IMR-90 (cell line): ENCODE measurements around the gene NANOGP8. TPM values are rescaled to one million over a fixed set of nuclear protein-coding genes. Genes with fewer than 3 reads are reported as not detected.

Experiments used
- ATAC-seq: fragments of 200-7000 bp; cut with Tn5 transposase; 2 replicates; pipeline ENCODE4 v1.9.1; 2020; ENCODE audit warnings: low read depth, mild to moderate bottlenecking, moderate library complexity
- BruUV-seq: library from RNA; stranded (reverse); fragments of 400-500 nt; replicated peaks from 2 replicates; lab custom pipeline; 2021; lab: Mats Ljungman, UMichigan
- CTCF ChIA-PET: fragments of 300-600 bp; formaldehyde crosslinking; extraction: SDS; loops from one replicate; lab custom pipeline; 2021; ENCODE audit warnings: antibody characterized with exemption; lab: Yijun Ruan, JAX
- POLR2A ChIA-PET: fragments of 300-600 bp; sonication (Branson Sonifier 250); formaldehyde crosslinking; loops from one replicate; lab custom pipeline; 2022; ENCODE audit warnings: antibody characterized with exemption; ENCODE audit not compliant: unreplicated experiment; lab: Charles Lee
- DNase-seq: peaks from one replicate; pipeline ENCODE4 v3.0.0; 2013
- H2AFZ ChIP-seq: replicated peaks from 2 replicates; pipeline ENCODE3; 2013; ENCODE audit warnings: low read length, mild to moderate bottlenecking; ENCODE audit not compliant: poor library complexity
- H2AK5ac ChIP-seq: 2 replicates; pipeline ENCODE4 v1.6.1; 2013; ENCODE audit warnings: low read depth, low read length, inconsistent platforms
- H2AK9ac ChIP-seq: replicated peaks from 2 replicates; pipeline ENCODE3; 2013; ENCODE audit warnings: mild to moderate bottlenecking, low read depth, low read length, moderate library complexity; ENCODE audit not compliant: poor library complexity
- H2BK120ac ChIP-seq: 2 replicates; pipeline ENCODE4 v1.6.1; 2013; ENCODE audit warnings: low read depth, low read length, inconsistent platforms
- H2BK15ac ChIP-seq: 3 replicates; pipeline ENCODE4 v1.6.1; 2013; ENCODE audit warnings: low read depth, low read length, inconsistent platforms
- H2BK20ac ChIP-seq: 2 replicates; pipeline ENCODE4 v1.6.1; 2013; ENCODE audit warnings: low read depth, mild to moderate bottlenecking, inconsistent platforms, low read length, moderate library complexity
- H2BK5ac ChIP-seq: 2 replicates; pipeline ENCODE4 v1.6.1; 2013; ENCODE audit warnings: mild to moderate bottlenecking, low read depth, low read length, inconsistent platforms; ENCODE audit not compliant: poor library complexity, severe bottlenecking
- H3K14ac ChIP-seq: replicated peaks from 2 replicates; pipeline ENCODE4 v1.6.1; 2013; ENCODE audit warnings: low read depth, low read length, inconsistent platforms
- H3K18ac ChIP-seq: 2 replicates; pipeline ENCODE4 v1.6.1; 2013; ENCODE audit warnings: low read depth, low read length, control low read depth
- H3K23ac ChIP-seq: 2 replicates; pipeline ENCODE4 v1.6.1; 2013; ENCODE audit warnings: low read depth, low read length, inconsistent platforms
- H3K27ac ChIP-seq: 2 replicates; pipeline ENCODE4 v1.5.1; 2013; ENCODE audit warnings: mild to moderate bottlenecking, control low read depth, low read length; ENCODE audit not compliant: insufficient read depth
- H3K27me3 ChIP-seq: 2 replicates; pipeline ENCODE4 v1.6.1; 2013; ENCODE audit warnings: low read length; ENCODE audit not compliant: control insufficient read depth, insufficient read depth
- H3K36me3 ChIP-seq: 2 replicates; pipeline ENCODE4 v1.6.1; 2013; ENCODE audit warnings: low read length, mixed read lengths; ENCODE audit not compliant: control insufficient read depth, insufficient read depth
- H3K4ac ChIP-seq: 2 replicates; pipeline ENCODE4 v1.6.1; 2013; ENCODE audit warnings: low read depth, low read length, inconsistent platforms
- H3K4me1 ChIP-seq: 2 replicates; pipeline ENCODE4 v1.6.1; 2013; ENCODE audit warnings: low read length, mixed read lengths; ENCODE audit not compliant: control insufficient read depth, insufficient read depth
- H3K4me2 ChIP-seq: 2 replicates; pipeline ENCODE4 v1.6.1; 2013; ENCODE audit warnings: low read depth, mild to moderate bottlenecking, control low read depth, low read length, moderate library complexity
- H3K4me3 ChIP-seq: 2 replicates; pipeline ENCODE4 v1.5.1; 2013; ENCODE audit warnings: low read depth, mild to moderate bottlenecking, control low read depth, low read length, moderate library complexity; ENCODE audit not compliant: insufficient read depth
- H3K56ac ChIP-seq: 2 replicates; pipeline ENCODE4 v1.6.1; 2013; ENCODE audit warnings: low read length, inconsistent platforms; ENCODE audit not compliant: insufficient read depth; ENCODE audit errors: extremely low read depth
- H3K79me1 ChIP-seq, 2 experiments: 2 replicates each; pipeline ENCODE4 v1.6.1; 2013; ENCODE audit warnings: low read length in 2 of 2, inconsistent platforms in 1 of 2, low read depth in 1 of 2
- H3K9ac ChIP-seq: 2 replicates; pipeline ENCODE4 v1.6.1; 2013; ENCODE audit warnings: low read depth, low read length, control low read depth
- H3K9me1 ChIP-seq: 2 replicates; pipeline ENCODE4 v1.6.1; 2013; ENCODE audit warnings: low read length, inconsistent platforms; ENCODE audit not compliant: insufficient read depth
- H3K9me3 ChIP-seq: 2 replicates; pipeline ENCODE4 v1.6.1; 2013; ENCODE audit warnings: low read length; ENCODE audit not compliant: control insufficient read depth, insufficient read depth
- H4K20me1 ChIP-seq: 2 replicates; pipeline ENCODE4 v1.6.1; 2013; ENCODE audit warnings: low read length, inconsistent platforms; ENCODE audit not compliant: insufficient read depth
- H4K5ac ChIP-seq: 2 replicates; pipeline ENCODE4 v1.6.1; 2013; ENCODE audit warnings: mild to moderate bottlenecking, low read depth, low read length, control low read depth
- H4K8ac ChIP-seq, 2 experiments: 2 replicates each; pipeline ENCODE4 v1.6.1; 2013; ENCODE audit warnings: low read depth in 2 of 2, low read length in 2 of 2, control low read depth in 1 of 2, inconsistent platforms in 1 of 2
- H4K91ac ChIP-seq: 2 replicates; pipeline ENCODE4 v1.6.1; 2013; ENCODE audit warnings: low read depth, low read length, inconsistent platforms; ENCODE audit not compliant: insufficient read depth
- BHLHE40 ChIP-seq: fragments of 150-350 bp; IDR thresholded peaks from 2 replicates; pipeline ENCODE4 v1.6.1; 2016; ENCODE audit warnings: mild to moderate bottlenecking, low read depth, low read length
- CEBPB ChIP-seq: IDR thresholded peaks from 2 replicates; pipeline ENCODE4 v1.6.1; 2012; ENCODE audit warnings: low read depth, low read length, improper control_type of control experiment
- CHD1 ChIP-seq: IDR thresholded peaks from 2 replicates; pipeline ENCODE4 v1.6.1; 2012; ENCODE audit warnings: low read depth, low read length, improper control_type of control experiment
- ELK1 ChIP-seq: fragments of 150-350 bp; IDR thresholded peaks from 2 replicates; pipeline ENCODE4 v1.6.1; 2016; ENCODE audit warnings: low read depth, mild to moderate bottlenecking, low read length, moderate library complexity, borderline replicate concordance
- FOS ChIP-seq: fragments of 150-350 bp; IDR thresholded peaks from 2 replicates; pipeline ENCODE4 v1.6.1; 2016; ENCODE audit warnings: low read depth, low read length
- MAFK ChIP-seq: IDR thresholded peaks from 2 replicates; pipeline ENCODE4 v1.6.1; 2012; ENCODE audit warnings: low read depth, low read length, improper control_type of control experiment
- MAZ ChIP-seq: IDR thresholded peaks from 2 replicates; pipeline ENCODE4 v1.6.1; 2012; ENCODE audit warnings: low read depth, mild to moderate bottlenecking, low read length, improper control_type of control experiment, moderate library complexity, borderline replicate concordance
- NFE2L2 ChIP-seq: fragments of 150-350 bp; IDR thresholded peaks from 2 replicates; pipeline ENCODE4 v1.6.1; 2016; ENCODE audit warnings: low read depth, mild to moderate bottlenecking, low read length
- POLR2A ChIP-seq: IDR thresholded peaks from 2 replicates; pipeline ENCODE4 v1.6.1; 2012; ENCODE audit warnings: mild to moderate bottlenecking, low read depth, low read length
- RAD21 ChIP-seq: IDR thresholded peaks from 2 replicates; pipeline ENCODE4 v1.6.1; 2012; ENCODE audit warnings: low read length, improper control_type of control experiment
- RCOR1 ChIP-seq: IDR thresholded peaks from 2 replicates; pipeline ENCODE4 v1.6.1; 2012; ENCODE audit warnings: mild to moderate bottlenecking, low read length, improper control_type of control experiment; ENCODE audit not compliant: insufficient replicate concordance
- RFX5 ChIP-seq: IDR thresholded peaks from 2 replicates; pipeline ENCODE4 v1.8.0; 2012; ENCODE audit warnings: low read depth, mild to moderate bottlenecking, low read length, moderate library complexity
- SMC3 ChIP-seq: fragments of 150-350 bp; IDR thresholded peaks from 2 replicates; pipeline ENCODE4 v1.6.1; 2016; ENCODE audit warnings: low read depth, mild to moderate bottlenecking, antibody characterized with exemption, low read length, moderate library complexity
- USF2 ChIP-seq: fragments of 150-350 bp; IDR thresholded peaks from 2 replicates; pipeline ENCODE4 v1.6.1; 2017; ENCODE audit warnings: mild to moderate bottlenecking, antibody characterized with exemption, low read length, low read depth
- dilution Hi-C: fragments of 300-500 bp; cut with HindIII; formaldehyde crosslinking; loops from one replicate; pipeline ENCODE4 v1.14.3; 2018; ENCODE audit warnings: low sequenced_read_pairs; ENCODE audit not compliant: unreplicated experiment
- in situ Hi-C: fragments of 300-500 bp; cut with MboI; formaldehyde crosslinking; loops from 3 replicates; pipeline ENCODE4 v1.14.3; 2019; ENCODE audit warnings: low sequenced_read_pairs, inconsistent platforms, mixed read lengths
- intact Hi-C: fragments of 100-400 bp; cut with micrococcal nuclease; formaldehyde crosslinking; loops from 2 replicates; pipeline ENCODE4 v1.10.0; 2022
- polyA plus RNA-seq, 3 experiments: library from polyadenylated mRNA; depleted of rRNA; stranded (reverse); fragments of >200 nt; gene quantifications; 2 replicates each; pipeline ENCODE4 v1.2.3, GENCODE V29; 2012; ENCODE audit warnings: low replicate concordance in 1 of 3
- total RNA-seq: library from RNA; depleted of rRNA; stranded (reverse); fragments of >200 nt; gene quantifications from 2 replicates; pipeline ENCODE4 v1.2.3, GENCODE V29; 2012
- TF ChIP-seq, protein P1 (sequence below): conservative IDR thresholded peaks from 2 replicates; pipeline ENCODE4 v1.5.1; 2012; ENCODE audit warnings: mild to moderate bottlenecking, low read depth, low read length, improper control_type of control experiment

The NANOGP8 gene
- total and polyA plus RNA-seq, 2 of the 4 experiments (the other 2 are of a cell fraction), result not detected

DNA sequence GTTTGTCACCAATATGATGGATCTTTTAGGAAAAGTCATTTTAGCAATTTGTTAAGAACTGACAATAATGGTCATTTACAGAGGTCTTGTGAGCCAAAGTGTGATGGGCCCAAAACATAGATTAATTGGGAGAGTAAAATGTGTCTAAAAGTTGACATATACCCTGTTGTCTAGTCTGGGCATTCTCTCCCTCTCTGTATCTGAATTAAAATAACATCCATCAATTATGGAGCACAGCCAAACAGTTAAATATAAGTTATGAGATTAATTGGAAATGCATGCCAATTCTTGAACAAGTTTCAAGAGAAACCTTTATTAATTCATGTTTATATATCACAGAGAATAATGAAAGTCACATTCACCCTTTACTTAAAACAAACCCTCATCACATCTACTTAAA is 13.6 kb upstream of the NANOGP8 start:
- POLR2A ChIA-PET, result no interaction called here
- Histone ChIP-seq H4K8ac (no peak overlapping the region), H3K4me3 (no peak overlapping the region), H3K27me3 (no peaks in the 10 kb centered on the region), H3K9me1 (no peaks in the 10 kb centered on the region), H2BK15ac (no peak overlapping the region), H3K36me3 (no peaks in the 10 kb centered on the region), H2AFZ (no peak overlapping the region), H3K27ac (no peak overlapping the region), H2AK5ac (no peak overlapping the region), H2BK120ac (no peak overlapping the region), H3K9me3 (no peaks in the 10 kb centered on the region), H4K91ac (no peak overlapping the region), H3K9ac (no peak overlapping the region), H4K20me1 (no peaks in the 10 kb centered on the region), H2BK5ac (no peak overlapping the region), H3K18ac (no peak overlapping the region), H3K4ac (no peak overlapping the region), H3K23ac (no peak overlapping the region), H2AK9ac (no peak overlapping the region), H3K56ac (no peak overlapping the region), H3K4me1 (no peaks in the 10 kb centered on the region), H3K79me1 (no peaks in the 10 kb centered on the region), H4K5ac (no peak overlapping the region), H3K14ac (no peak overlapping the region), H3K4me2 (no peak overlapping the region), H2BK20ac (no peak overlapping the region)
- dilution Hi-C loops (no loop called here), intact Hi-C loops (loop anchor here (5.0 kb wide), 1 partner anchor 169 kb away; no protein-coding TSS in a partner anchor), in situ Hi-C loops (no loop called here)
- TF ChIP-seq MAFK (no peak), NFE2L2 (no peak), RAD21 (no peak), ELK1 (no peak), MAZ (no peak), FOS (no peak), POLR2A (no peak), CEBPB (no peak), RFX5 (no peak), SMC3 (no peak), USF2 (no peak), BHLHE40 (no peak), RCOR1 (no peak), CHD1 (no peak)
- TF ChIP-seq, protein P1, sequence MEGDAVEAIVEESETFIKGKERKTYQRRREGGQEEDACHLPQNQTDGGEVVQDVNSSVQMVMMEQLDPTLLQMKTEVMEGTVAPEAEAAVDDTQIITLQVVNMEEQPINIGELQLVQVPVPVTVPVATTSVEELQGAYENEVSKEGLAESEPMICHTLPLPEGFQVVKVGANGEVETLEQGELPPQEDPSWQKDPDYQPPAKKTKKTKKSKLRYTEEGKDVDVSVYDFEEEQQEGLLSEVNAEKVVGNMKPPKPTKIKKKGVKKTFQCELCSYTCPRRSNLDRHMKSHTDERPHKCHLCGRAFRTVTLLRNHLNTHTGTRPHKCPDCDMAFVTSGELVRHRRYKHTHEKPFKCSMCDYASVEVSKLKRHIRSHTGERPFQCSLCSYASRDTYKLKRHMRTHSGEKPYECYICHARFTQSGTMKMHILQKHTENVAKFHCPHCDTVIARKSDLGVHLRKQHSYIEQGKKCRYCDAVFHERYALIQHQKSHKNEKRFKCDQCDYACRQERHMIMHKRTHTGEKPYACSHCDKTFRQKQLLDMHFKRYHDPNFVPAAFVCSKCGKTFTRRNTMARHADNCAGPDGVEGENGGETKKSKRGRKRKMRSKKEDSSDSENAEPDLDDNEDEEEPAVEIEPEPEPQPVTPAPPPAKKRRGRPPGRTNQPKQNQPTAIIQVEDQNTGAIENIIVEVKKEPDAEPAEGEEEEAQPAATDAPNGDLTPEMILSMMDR, result no peak
- CTCF ChIA-PET, result no interaction called here
- DNase-seq (no peak), ATAC-seq (no peak)
- BruUV-seq, result no TSS peak
